ENCODE data around the gene CABP4. TPM values are rescaled to one million over a fixed set of nuclear protein-coding genes. Genes with fewer than 3 reads are reported as not detected.
"Not testable (repeated sequence)": the region's sequence is repeated elsewhere in the genome, so short reads cannot be mapped to it uniquely, and the experiment has no call there.

CABP4 gene
- polyA plus RNA-seq, 2 donors: 0.14 to 0.39 TPM

DNA sequence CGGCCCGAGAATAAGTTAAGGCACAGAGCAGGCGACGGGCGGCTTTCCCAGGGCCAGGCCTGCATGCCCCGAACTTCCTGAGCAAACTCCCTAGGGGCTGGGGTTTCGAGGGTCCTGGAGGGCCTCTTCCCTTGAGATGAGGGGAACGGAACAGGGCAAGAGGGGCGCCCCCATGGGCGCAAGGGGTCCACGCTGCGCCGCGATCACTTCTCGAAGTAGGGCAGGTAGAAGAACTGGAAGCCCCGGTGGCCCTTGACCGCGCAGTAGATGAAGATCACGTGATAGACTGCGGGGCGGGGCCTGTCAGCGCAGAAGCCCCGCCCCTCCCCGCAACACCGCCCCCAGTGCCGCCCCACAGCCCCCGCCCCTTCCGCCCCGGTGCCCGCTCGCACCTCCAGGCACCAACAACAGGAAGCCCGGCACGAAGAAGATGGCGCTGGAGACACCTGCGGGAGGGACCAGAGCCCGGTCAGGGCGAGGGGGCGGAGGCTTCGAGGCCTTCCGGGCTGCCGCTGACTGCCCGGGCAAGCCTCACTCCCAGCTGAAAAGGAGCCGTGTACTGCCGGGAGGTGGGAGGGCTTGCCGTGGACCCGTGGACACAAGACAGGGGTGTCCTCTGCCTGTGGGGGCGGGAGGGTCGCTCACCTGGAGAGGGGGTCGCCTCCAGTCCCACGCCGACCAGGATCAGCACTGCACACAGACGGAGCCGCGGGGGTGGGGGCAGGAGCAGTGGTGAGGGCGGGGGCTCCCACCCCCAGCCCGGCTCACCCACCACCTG is 9.4 kb downstream of the CABP4 start:
- WGBS, 2 donors: 14 to 16% methylated on average over 56 of the region's 56 CpGs
- Histone ChIP-seq H3K4me1 (ENCODE audit: control insufficient read depth in 2 of 2, insufficient read depth in 2 of 2, low read length in 1 of 2) (peaks cover 6 to 25% of the 10 kb centered on the region in 2 donors), H3K27me3 (ENCODE audit: control insufficient read depth in 1 of 2, insufficient read depth in 2 of 2, low read length in 2 of 2) (no peaks in the 10 kb centered on the region), H3K4me3 (ENCODE audit: low read depth in 1 of 2, low read length in 2 of 2) (peak overlapping the region; percentile 32 to 57), H3K27ac (ENCODE audit: low read depth in 2 of 2, low read length in 1 of 2) (peak overlapping the region; percentile 92 to 96), H3K36me3 (ENCODE audit: control insufficient read depth in 2 of 2, insufficient read depth in 2 of 2, low read length in 1 of 2) (peaks cover 0 to 6% of the 10 kb centered on the region in 2 donors), H3K9me3 (ENCODE audit: control insufficient read depth in 2 of 2, insufficient read depth in 1 of 2, low read depth in 1 of 2, low read length in 1 of 2) (no peaks in the 10 kb centered on the region)

DNA sequence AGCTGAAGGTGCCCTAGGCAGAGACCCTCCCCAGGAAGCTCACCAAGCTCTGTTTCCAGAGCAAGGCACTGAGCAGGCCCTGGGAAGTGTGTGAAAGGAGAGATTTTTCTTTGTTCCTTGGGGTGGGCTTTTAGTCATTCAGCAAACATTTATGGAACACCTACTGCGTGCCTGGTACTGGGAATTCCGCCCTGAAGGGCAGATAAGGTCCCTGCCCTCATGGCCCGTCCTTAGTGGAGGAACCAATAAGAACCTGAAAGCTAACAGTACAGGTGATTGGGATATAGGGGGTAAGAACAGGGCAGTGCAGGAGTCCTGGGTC is 10.0 kb downstream of the CABP4 start:
- 37 to 38% methylated on average over 3 of the region's 3 CpGs for WGBS, 2 donors
- Histone ChIP-seq H3K9me3 (ENCODE audit: control insufficient read depth in 2 of 2, insufficient read depth in 1 of 2, low read depth in 1 of 2, low read length in 1 of 2) (no peaks in the 10 kb centered on the region), H3K36me3 (ENCODE audit: control insufficient read depth in 2 of 2, insufficient read depth in 2 of 2, low read length in 1 of 2) (peaks cover 0 to 6% of the 10 kb centered on the region in 2 donors), H3K27me3 (ENCODE audit: control insufficient read depth in 1 of 2, insufficient read depth in 2 of 2, low read length in 2 of 2) (no peaks in the 10 kb centered on the region), H3K4me1 (ENCODE audit: control insufficient read depth in 2 of 2, insufficient read depth in 2 of 2, low read length in 1 of 2) (peaks cover 6 to 25% of the 10 kb centered on the region in 2 donors), H3K4me3 (ENCODE audit: low read depth in 1 of 2, low read length in 2 of 2) (peak overlapping the region; percentile 32 to 57), H3K27ac (ENCODE audit: low read depth in 2 of 2, low read length in 1 of 2) (peak overlapping the region; percentile 89 to 96)

DNA sequence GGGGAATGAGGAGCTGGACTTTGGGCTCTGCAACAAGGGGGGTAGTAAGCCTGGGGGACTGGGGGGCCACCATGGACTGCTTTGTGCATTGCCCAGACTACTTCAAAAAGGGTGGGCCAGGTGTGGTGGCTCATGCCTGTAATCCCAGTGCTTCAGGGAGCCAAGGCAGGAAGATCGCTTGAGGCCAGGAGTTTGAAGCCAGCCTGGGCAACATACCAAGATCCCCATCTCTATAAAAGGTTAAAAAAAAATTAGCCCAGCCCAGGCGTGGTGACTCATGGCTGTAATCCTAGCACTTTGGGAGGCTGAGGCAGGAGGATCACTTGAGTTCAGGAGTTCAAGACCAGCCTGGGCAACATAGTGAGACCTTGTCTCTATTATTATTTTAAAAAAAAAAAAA is 10.4 kb downstream of the CABP4 start:
- not testable (repeated sequence) for H3K36me3 ChIP-seq (ENCODE audit: control insufficient read depth in 2 of 2, insufficient read depth in 2 of 2, low read length in 1 of 2); H3K4me3 ChIP-seq (ENCODE audit: low read depth in 1 of 2, low read length in 2 of 2); H3K9me3 ChIP-seq (ENCODE audit: control insufficient read depth in 2 of 2, insufficient read depth in 1 of 2, low read depth in 1 of 2, low read length in 1 of 2); H3K27me3 ChIP-seq (ENCODE audit: control insufficient read depth in 1 of 2, insufficient read depth in 2 of 2, low read length in 2 of 2)
- peaks cover 6 to 25% of the 10 kb centered on the region in 2 donors for H3K4me1 ChIP-seq (ENCODE audit: control insufficient read depth in 2 of 2, insufficient read depth in 2 of 2, low read length in 1 of 2)
- peak overlapping the region; percentile 89 to 96 for H3K27ac ChIP-seq (ENCODE audit: low read depth in 2 of 2, low read length in 1 of 2)
- 41 to 61% methylated on average over 2 of the region's 2 CpGs for WGBS, 2 donors

DNA sequence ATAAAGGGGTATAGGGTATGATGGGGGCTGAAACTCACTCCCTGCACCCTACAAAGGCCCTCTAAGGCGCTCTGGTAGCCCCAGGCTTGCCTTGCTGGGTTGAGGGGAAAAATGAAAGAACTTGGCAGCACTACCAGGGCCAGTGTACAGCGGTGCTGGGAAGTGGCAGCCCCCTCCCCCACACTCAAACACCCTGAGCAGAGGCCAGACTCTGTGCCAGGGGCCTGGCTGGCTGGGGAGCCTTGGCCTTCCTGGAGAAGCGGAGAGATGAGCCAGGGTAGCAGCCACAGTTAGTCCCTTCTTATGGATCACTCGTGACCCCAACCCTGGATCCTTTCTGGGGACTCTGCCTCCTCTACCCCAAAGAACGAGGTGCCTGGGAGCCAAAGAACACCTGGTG is 11.2 kb downstream of the CABP4 start:
- Histone ChIP-seq H3K4me1 (ENCODE audit: control insufficient read depth in 2 of 2, insufficient read depth in 2 of 2, low read length in 1 of 2) (peaks cover 6 to 25% of the 10 kb centered on the region in 2 donors), H3K27ac (ENCODE audit: low read depth in 2 of 2, low read length in 1 of 2) (peak overlapping the region in 1 of 2 donors; percentile 13), H3K4me3 (ENCODE audit: low read depth in 1 of 2, low read length in 2 of 2) (no peak overlapping the region), H3K9me3 (ENCODE audit: control insufficient read depth in 2 of 2, insufficient read depth in 1 of 2, low read depth in 1 of 2, low read length in 1 of 2) (no peaks in the 10 kb centered on the region), H3K27me3 (ENCODE audit: control insufficient read depth in 1 of 2, insufficient read depth in 2 of 2, low read length in 2 of 2) (no peaks in the 10 kb centered on the region), H3K36me3 (ENCODE audit: control insufficient read depth in 2 of 2, insufficient read depth in 2 of 2, low read length in 1 of 2) (peaks cover 0 to 6% of the 10 kb centered on the region in 2 donors)
- 80 to 86% methylated on average over 5 of the region's 5 CpGs for WGBS, 2 donors

DNA sequence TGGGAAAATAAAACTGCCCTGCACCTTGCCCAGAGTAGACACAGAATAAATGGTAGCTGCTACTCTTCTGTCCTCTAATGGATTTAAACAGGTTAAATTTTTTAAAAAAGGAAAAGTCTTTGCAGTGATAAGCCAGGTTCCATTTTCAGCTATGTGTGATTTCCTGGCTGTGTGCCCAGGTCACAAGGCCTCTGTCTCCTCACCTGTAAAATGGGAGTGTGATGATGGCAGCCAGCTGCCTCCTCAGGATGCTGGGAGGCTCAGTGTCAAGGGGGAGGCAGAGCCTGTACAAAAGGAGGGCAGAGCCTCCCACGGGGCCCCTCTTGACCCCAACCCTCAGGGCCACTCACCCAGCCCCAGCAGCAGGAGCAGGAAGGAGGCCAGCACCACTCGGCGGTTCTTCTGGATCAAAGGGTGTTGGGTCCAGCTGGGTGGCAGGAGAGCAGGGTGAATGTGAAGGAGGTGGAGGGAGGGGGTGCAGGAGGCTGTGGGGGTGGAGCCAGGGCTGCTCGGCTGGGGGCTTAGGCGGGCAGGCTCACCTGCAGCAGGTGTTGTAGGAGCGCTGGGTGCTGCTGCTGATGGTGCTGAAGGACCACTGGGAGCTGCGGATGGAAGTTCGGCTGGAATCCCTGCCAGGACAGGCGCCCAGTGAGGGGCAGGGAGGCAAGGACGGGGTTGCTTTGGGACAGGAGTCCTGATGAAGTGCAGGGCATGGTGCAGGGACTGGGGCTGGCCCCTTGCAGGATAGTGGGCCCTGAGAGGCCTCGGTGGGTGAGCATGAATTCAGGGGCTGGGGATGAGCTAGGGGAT is 12.0 kb downstream of the CABP4 start:
- Histone ChIP-seq H3K27ac (ENCODE audit: low read depth in 2 of 2, low read length in 1 of 2) (peak overlapping the region; percentile 91 to 94), H3K4me1 (ENCODE audit: control insufficient read depth in 2 of 2, insufficient read depth in 2 of 2, low read length in 1 of 2) (peaks cover 6 to 25% of the 10 kb centered on the region in 2 donors), H3K27me3 (ENCODE audit: control insufficient read depth in 1 of 2, insufficient read depth in 2 of 2, low read length in 2 of 2) (no peaks in the 10 kb centered on the region), H3K36me3 (ENCODE audit: control insufficient read depth in 2 of 2, insufficient read depth in 2 of 2, low read length in 1 of 2) (peaks cover 0 to 6% of the 10 kb centered on the region in 2 donors), H3K4me3 (ENCODE audit: low read depth in 1 of 2, low read length in 2 of 2) (peak overlapping the region; percentile 48 to 67), H3K9me3 (ENCODE audit: control insufficient read depth in 2 of 2, insufficient read depth in 1 of 2, low read depth in 1 of 2, low read length in 1 of 2) (no peaks in the 10 kb centered on the region)
- WGBS, 2 donors: 52 to 56% methylated on average over 11 of the region's 11 CpGs

DNA sequence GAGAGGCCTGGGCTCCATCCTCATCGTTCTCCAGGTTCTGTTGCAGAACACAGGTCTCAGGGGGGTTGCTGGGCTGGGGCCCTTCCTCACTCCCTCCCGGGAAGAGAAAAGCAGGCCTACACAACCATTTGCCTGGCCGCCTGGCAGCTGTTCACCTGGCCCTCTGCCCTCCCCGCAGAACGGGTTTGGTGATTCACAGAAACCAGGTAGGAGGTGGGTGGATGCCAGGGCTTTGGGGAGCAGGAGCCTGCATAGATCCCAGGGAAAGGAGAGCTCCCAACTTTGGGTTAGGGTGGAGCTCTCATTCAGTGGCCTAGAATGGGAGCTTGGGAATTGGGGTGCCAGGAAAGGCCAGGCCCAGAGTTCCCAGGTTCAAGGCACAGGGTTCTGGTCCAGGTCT is 12.9 kb downstream of the CABP4 start:
- H3K4me1 ChIP-seq (ENCODE audit: control insufficient read depth in 2 of 2, insufficient read depth in 2 of 2, low read length in 1 of 2): peaks cover 6 to 25% of the 10 kb centered on the region in 2 donors
- H3K27ac ChIP-seq (ENCODE audit: low read depth in 2 of 2, low read length in 1 of 2): peak overlapping the region; percentile 91 to 94
- H3K9me3 ChIP-seq (ENCODE audit: control insufficient read depth in 2 of 2, insufficient read depth in 1 of 2, low read depth in 1 of 2, low read length in 1 of 2): no peaks in the 10 kb centered on the region
- H3K36me3 ChIP-seq (ENCODE audit: control insufficient read depth in 2 of 2, insufficient read depth in 2 of 2, low read length in 1 of 2): peaks cover 0 to 6% of the 10 kb centered on the region in 2 donors
- 17 to 22% methylated on average over 5 of the region's 5 CpGs for WGBS, 2 donors
- peak overlapping the region; percentile 67 to 74 for H3K4me3 ChIP-seq (ENCODE audit: low read depth in 1 of 2, low read length in 2 of 2)
- no peaks in the 10 kb centered on the region for H3K27me3 ChIP-seq (ENCODE audit: control insufficient read depth in 1 of 2, insufficient read depth in 2 of 2, low read length in 2 of 2)

GRCh38 chr11:67468456-67468758 is 13.3 kb downstream of the CABP4 start:
- Histone ChIP-seq H3K27me3 (ENCODE audit: control insufficient read depth in 1 of 2, insufficient read depth in 2 of 2, low read length in 2 of 2) (no peaks in the 10 kb centered on the region), H3K4me3 (ENCODE audit: low read depth in 1 of 2, low read length in 2 of 2) (peak overlapping the region; percentile 67 to 74), H3K36me3 (ENCODE audit: control insufficient read depth in 2 of 2, insufficient read depth in 2 of 2, low read length in 1 of 2) (peaks cover 0 to 6% of the 10 kb centered on the region in 2 donors), H3K4me1 (ENCODE audit: control insufficient read depth in 2 of 2, insufficient read depth in 2 of 2, low read length in 1 of 2) (peaks cover 6 to 25% of the 10 kb centered on the region in 2 donors), H3K27ac (ENCODE audit: low read depth in 2 of 2, low read length in 1 of 2) (peak overlapping the region; percentile 91 to 94), H3K9me3 (ENCODE audit: control insufficient read depth in 2 of 2, insufficient read depth in 1 of 2, low read depth in 1 of 2, low read length in 1 of 2) (no peaks in the 10 kb centered on the region)
- WGBS, 2 donors: 0 to 4% methylated on average over 6 of the region's 6 CpGs

- WGBS, 2 donors: 0 to 1% methylated on average over 48 to 76 of the region's 76 CpGs
- H3K4me3 ChIP-seq (ENCODE audit: low read depth in 1 of 2, low read length in 2 of 2): peak within 1 kb of the TSS; percentile 67 to 74
- H3K4me1 ChIP-seq (ENCODE audit: control insufficient read depth in 2 of 2, insufficient read depth in 2 of 2, low read length in 1 of 2): peaks cover 6 to 22% of the 10 kb centered on the region in 2 donors
- no peaks in the 10 kb centered on the region for H3K9me3 ChIP-seq (ENCODE audit: control insufficient read depth in 2 of 2, insufficient read depth in 1 of 2, low read depth in 1 of 2, low read length in 1 of 2)
- peak within 1 kb of the TSS; percentile 91 to 94 for H3K27ac ChIP-seq (ENCODE audit: low read depth in 2 of 2, low read length in 1 of 2)
- H3K27me3 ChIP-seq (ENCODE audit: control insufficient read depth in 1 of 2, insufficient read depth in 2 of 2, low read length in 2 of 2): no peaks in the 10 kb centered on the region
- peaks cover 0 to 6% of the 10 kb centered on the region in 2 donors for H3K36me3 ChIP-seq (ENCODE audit: control insufficient read depth in 2 of 2, insufficient read depth in 2 of 2, low read length in 1 of 2)
Measured at GRCh38 chr11:67468759-67469507, 13.8 kb downstream of the CABP4 start, which contains the start of gene TMEM134. Gene TMEM134 (minus strand): TSS chr11:67469251. CDS start chr11:67469192, 59 bp downstream.

DNA sequence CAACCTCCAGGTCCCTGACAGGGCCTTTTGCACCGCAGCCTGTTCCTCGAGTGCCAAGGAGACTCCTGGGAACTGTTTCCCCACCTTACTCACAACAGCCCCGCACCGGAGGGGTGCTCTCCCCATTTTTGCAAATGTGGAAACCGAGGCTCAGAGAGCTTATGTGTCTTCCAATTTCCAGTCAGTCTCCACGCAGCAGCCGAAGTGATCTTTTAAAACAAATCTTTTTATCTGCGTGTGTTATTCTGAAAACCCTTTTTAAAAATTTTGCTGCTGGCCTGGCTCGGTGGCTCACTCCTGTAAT is 14.3 kb downstream of the CABP4 start:
- peaks cover 6 to 17% of the 10 kb centered on the region in 2 donors for H3K4me1 ChIP-seq (ENCODE audit: control insufficient read depth in 2 of 2, insufficient read depth in 2 of 2, low read length in 1 of 2)
- peak overlapping the region; percentile 91 to 92 for H3K27ac ChIP-seq (ENCODE audit: low read depth in 2 of 2, low read length in 1 of 2)
- no peaks in the 10 kb centered on the region for H3K27me3 ChIP-seq (ENCODE audit: control insufficient read depth in 1 of 2, insufficient read depth in 2 of 2, low read length in 2 of 2)
- H3K36me3 ChIP-seq (ENCODE audit: control insufficient read depth in 2 of 2, insufficient read depth in 2 of 2, low read length in 1 of 2): peaks cover 0 to 6% of the 10 kb centered on the region in 2 donors
- no peaks in the 10 kb centered on the region for H3K9me3 ChIP-seq (ENCODE audit: control insufficient read depth in 2 of 2, insufficient read depth in 1 of 2, low read depth in 1 of 2, low read length in 1 of 2)
- H3K4me3 ChIP-seq (ENCODE audit: low read depth in 1 of 2, low read length in 2 of 2): peak overlapping the region; percentile 59 to 67
- 9% methylated on average over 9 of the region's 9 CpGs for WGBS, 2 donors

All from esophagus (tissue), 2 donors.